K562 (cell line): ENCODE data around the gene KIF6. TPM values are rescaled to one million over a fixed set of nuclear protein-coding genes. Genes with fewer than 3 reads are reported as not detected.

Experiments used
- ATAC-seq: fragments of 200-7000 bp; cut with Tn5 transposase; 3 replicates; pipeline ENCODE4 v1.9.1; 2020; ENCODE audit warnings: moderate library complexity
- BruUV-seq: library from RNA; stranded (reverse); fragments of 400-500 nt; replicated peaks from 2 replicates; lab custom pipeline; 2021; lab: Mats Ljungman, UMichigan
- CTCF ChIA-PET: fragments of 300-600 bp; formaldehyde crosslinking; extraction: SDS; loops from one replicate; lab custom pipeline; 2021; ENCODE audit warnings: low intra/inter-chr PET ratio; lab: Yijun Ruan, JAX
- POLR2A ChIA-PET: fragments of 300-600, 350-650 bp; sonication (Branson Sonifier 250); formaldehyde crosslinking; extraction: SDS; loops from one replicate; lab custom pipeline; 2021; ENCODE audit warnings: antibody characterized with exemption, inconsistent platforms; lab: Yijun Ruan, JAX
- DNase-seq, 4 experiments: peaks; one replicate each; pipeline versions ENCODE4 v3.0.0 to v3.0.0-alpha.2; 2011 to 2018; ENCODE audit warnings: low spot score in 3 of 4, mixed read lengths in 3 of 4; ENCODE audit errors: extremely low read depth in 1 of 4
- FAIRE-seq: peaks from 2 replicates; lab custom pipeline; 2011; peaks lifted over from hg19 to GRCh38; lab: Jason Lieb, UNC
- H2AFZ ChIP-seq: 2 replicates; pipeline ENCODE4 v1.6.0; 2011; ENCODE audit warnings: low read depth, low read length, control low read depth, inconsistent platforms
- H3K27ac ChIP-seq: fragments of 200-600 bp; 3 replicates; pipeline ENCODE4 v1.8.0; 2011; ENCODE audit warnings: low read depth, mild to moderate bottlenecking, control low read depth, inconsistent platforms, low read length, moderate library complexity, mixed read lengths; ENCODE audit errors: extremely low read depth
- H3K27me3 ChIP-seq, 2 experiments: fragments of 300-600 bp in 1 of 2; 2 replicates in 1 of 2; 3 replicates in 1 of 2; pipeline versions ENCODE4 v1.6.0 to v1.8.0; 2011; ENCODE audit warnings: inconsistent platforms in 2 of 2, low read length in 2 of 2, mild to moderate bottlenecking in 1 of 2, mixed read lengths in 1 of 2, moderate library complexity in 1 of 2; ENCODE audit not compliant: control insufficient read depth in 2 of 2, insufficient read depth in 2 of 2
- H3K36me3 ChIP-seq: fragments of 300-600 bp; 3 replicates; pipeline ENCODE4 v1.8.0; 2011; ENCODE audit warnings: mild to moderate bottlenecking, low read length, inconsistent platforms; ENCODE audit not compliant: control insufficient read depth, insufficient read depth
- H3K4me1 ChIP-seq, 2 experiments: fragments of 200-600 bp in 1 of 2; replicated peaks in 1 of 2; 2 replicates in 1 of 2; 3 replicates in 1 of 2; pipeline versions ENCODE4 v1.5.1 to v1.8.0; 2011; ENCODE audit warnings: inconsistent platforms in 2 of 2, low read length in 2 of 2, mild to moderate bottlenecking in 1 of 2, mixed read lengths in 1 of 2, moderate library complexity in 1 of 2; ENCODE audit not compliant: control insufficient read depth in 2 of 2, insufficient read depth in 2 of 2
- H3K4me2 ChIP-seq: 2 replicates; pipeline ENCODE4 v1.6.1; 2011; ENCODE audit warnings: low read length, control low read depth, inconsistent platforms, mixed read lengths; ENCODE audit not compliant: insufficient read depth
- H3K4me3 ChIP-seq: fragments of 200-600 bp; sonication (generic), shearing (Covaris generic); 2 replicates; pipeline ENCODE4 v1.5.1; 2016; ENCODE audit warnings: control low read depth, inconsistent platforms
- H3K79me2 ChIP-seq: fragments of 200-600 bp; 3 replicates; pipeline ENCODE4 v1.8.0; 2011; ENCODE audit warnings: low read length, inconsistent platforms; ENCODE audit not compliant: control insufficient read depth, insufficient read depth
- H3K9ac ChIP-seq, 2 experiments: 2 replicates each; pipeline versions ENCODE4 v1.6.0 to v1.6.1; 2011; ENCODE audit warnings: low read depth in 2 of 2, low read length in 2 of 2, control low read depth in 1 of 2, inconsistent platforms in 1 of 2, mild to moderate bottlenecking in 1 of 2, mixed read lengths in 1 of 2; ENCODE audit not compliant: insufficient read depth in 1 of 2
- H3K9me1 ChIP-seq: one replicate; pipeline ENCODE4 v1.6.0; 2011; ENCODE audit warnings: inconsistent platforms, mild to moderate bottlenecking, low read length, moderate library complexity; ENCODE audit not compliant: control insufficient read depth, insufficient read depth
- H3K9me3 ChIP-seq: replicated peaks from 2 replicates; pipeline ENCODE4 v1.5.1; 2011; ENCODE audit warnings: low read depth, low read length, inconsistent platforms; ENCODE audit not compliant: control insufficient read depth, insufficient read depth
- H4K20me1 ChIP-seq: replicated peaks from 2 replicates; pipeline ENCODE4 v1.6.1; 2011; ENCODE audit warnings: low read length, inconsistent platforms, mixed read lengths; ENCODE audit not compliant: control insufficient read depth, insufficient read depth
- HNRNPUL1 ChIP-seq: fragments of 200-400 bp; formaldehyde crosslinking; IDR thresholded peaks from 2 replicates; pipeline ENCODE4 v1.6.1; 2017; ENCODE audit warnings: low read length
- KLF6 ChIP-seq: fragments of 250-450 bp; sonication (Bioruptor Pico); IDR thresholded peaks from 2 replicates; pipeline ENCODE4 v1.4.0; 2020; ENCODE audit warnings: mild to moderate bottlenecking, moderate library complexity, borderline replicate concordance
- L3MBTL2 ChIP-seq: fragments of 450-650 bp; IDR thresholded peaks from 2 replicates; pipeline ENCODE4 v1.6.1; 2016; ENCODE audit warnings: mild to moderate bottlenecking, moderate library complexity
- POLR2AphosphoS5 ChIP-seq: IDR thresholded peaks from 2 replicates; pipeline ENCODE4 v1.6.1; 2011; ENCODE audit warnings: mild to moderate bottlenecking, low read depth, low read length, moderate library complexity; ENCODE audit not compliant: control insufficient read depth, insufficient read depth
- WGBS: fragments of 100-300 bp; shearing (Covaris generic); methylation state at CpG from one replicate; pipeline ENCODE4 v1.1.6; 2016; ENCODE audit warnings: low coverage, mixed read lengths; ENCODE audit not compliant: insufficient coverage; ENCODE audit errors: missing lambda C conversion rate; 5-methylcytosine and 5-hydroxymethylcytosine counted together
- in situ Hi-C: fragments of 300-500 bp; cut with MboI; formaldehyde crosslinking; loops from 4 replicates; pipeline ENCODE4 v1.15.0; 2018; ENCODE audit warnings: inconsistent platforms, mixed read lengths
- intact Hi-C: fragments of 100-400 bp; cut with micrococcal nuclease; formaldehyde crosslinking; loops from 2 replicates; pipeline ENCODE4 v1.14.2; 2022
- polyA plus RNA-seq, 8 experiments: library from polyadenylated mRNA; depleted of rRNA in 4 of 8; stranded (reverse) in 5 of 8; unstranded in 3 of 8; fragments of >200 nt; fragmentation: Nextera tagmentation in 2 of 8; fragmentation: Illumina TruSeq in 1 of 8; extraction: Ambion mirVana in 2 of 8; extraction: Trizol in 1 of 8; gene quantifications; 2 replicates each; pipeline versions ENCODE4 v1.2.1 to v1.2.3, GENCODE V29; 2011 to 2014; ENCODE audit warnings: inconsistent platforms in 1 of 8, missing spikeins in 1 of 8
- total RNA-seq, 7 experiments: library from RNA; depleted of rRNA in 6 of 7; stranded (reverse); fragments of >200 nt in 6 of 7; fragmentation: Illumina TruSeq in 2 of 7; extraction: Trizol in 2 of 7; gene quantifications; 2 replicates each; pipeline versions ENCODE4 v1.2.1 to v1.2.3, GENCODE V29; 2011 to 2021; ENCODE audit warnings: low replicate concordance in 1 of 7
- TF ChIP-seq, protein P1 (sequence below): fragments of 250-450 bp; sonication (Bioruptor Pico); IDR thresholded peaks from 2 replicates; pipeline ENCODE4 v1.8.0; 2021; ENCODE audit warnings: mild to moderate bottlenecking, moderate library complexity

KIF6 gene
- total and polyA plus RNA-seq, 9 of the 15 experiments (the other 6 are each of a cell fraction or from before 2014, with no cell fraction given) = not detected

DNA sequence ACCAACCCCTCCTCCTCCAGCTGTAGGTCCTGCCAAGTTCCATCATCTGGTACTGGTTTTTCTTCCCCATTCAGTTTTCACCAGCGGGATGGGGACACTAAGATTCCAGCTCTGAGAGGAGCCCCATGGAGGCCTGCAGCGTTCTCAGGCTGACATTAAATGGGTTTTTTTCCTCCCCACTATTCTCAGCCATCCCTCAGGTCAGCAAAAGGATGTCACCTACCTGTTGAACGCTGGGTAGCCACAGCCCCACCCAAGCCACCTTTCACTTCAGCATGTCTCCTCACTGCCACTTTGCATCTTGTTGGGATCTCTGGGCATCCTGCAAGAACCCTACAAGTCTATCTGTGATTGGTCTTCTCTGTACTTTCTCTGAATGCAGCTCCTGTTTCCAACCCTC, 417.7 kb downstream of the KIF6 start:
- DNase-seq (no peak), FAIRE-seq (no peak)
- peaks cover 3% of the 10 kb centered on the region for H3K9me1 ChIP-seq
- CTCF ChIA-PET = interaction anchor here (0.6 to 4.2 kb wide), 2 partner anchors 142 to 147 kb away, joined by 3 to 52 read pairs; no protein-coding TSS in a partner anchor
- intact Hi-C loops = no loop called here
- WGBS = 0% methylated on average over 3 of the region's 3 CpGs
- H3K79me2 ChIP-seq = no peaks in the 10 kb centered on the region
- no peak overlapping the region for H3K27ac ChIP-seq
- H3K27me3 ChIP-seq = peaks cover 0 to 48% of the 10 kb centered on the region in 2 experiments; a peak in 3 of 5 replicates
- TF ChIP-seq KLF6 (no peak), POLR2AphosphoS5 (no peak), HNRNPUL1 (no peak), L3MBTL2 (no peak)
- TF ChIP-seq, protein P1, sequence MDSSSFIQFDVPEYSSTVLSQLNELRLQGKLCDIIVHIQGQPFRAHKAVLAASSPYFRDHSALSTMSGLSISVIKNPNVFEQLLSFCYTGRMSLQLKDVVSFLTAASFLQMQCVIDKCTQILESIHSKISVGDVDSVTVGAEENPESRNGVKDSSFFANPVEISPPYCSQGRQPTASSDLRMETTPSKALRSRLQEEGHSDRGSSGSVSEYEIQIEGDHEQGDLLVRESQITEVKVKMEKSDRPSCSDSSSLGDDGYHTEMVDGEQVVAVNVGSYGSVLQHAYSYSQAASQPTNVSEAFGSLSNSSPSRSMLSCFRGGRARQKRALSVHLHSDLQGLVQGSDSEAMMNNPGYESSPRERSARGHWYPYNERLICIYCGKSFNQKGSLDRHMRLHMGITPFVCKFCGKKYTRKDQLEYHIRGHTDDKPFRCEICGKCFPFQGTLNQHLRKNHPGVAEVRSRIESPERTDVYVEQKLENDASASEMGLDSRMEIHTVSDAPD (CRISPR knock-in tag) = no peak
- TF ChIP-seq, all 486 proteins: peak for 0
- peaks cover 17% of the 10 kb centered on the region for H4K20me1 ChIP-seq
- no TSS peak for BruUV-seq
- POLR2A ChIA-PET = interaction anchor here (1.1 kb wide), 1 partner anchor 11 kb away, joined by 3 read pairs; no protein-coding TSS in a partner anchor
- H3K4me3 ChIP-seq = no peak overlapping the region
- no peak overlapping the region for H3K9ac ChIP-seq
- H3K9me3 ChIP-seq = no peaks in the 10 kb centered on the region
- H3K4me1 ChIP-seq = peaks cover 0 to 9% of the 10 kb centered on the region in 2 experiments; a peak in 2 of 5 replicates
- no peak overlapping the region for H2AFZ ChIP-seq
- H3K36me3 ChIP-seq = no peaks in the 10 kb centered on the region
- no peak for ATAC-seq
- no peak overlapping the region for H3K4me2 ChIP-seq
- in situ Hi-C loops = loop anchor here (5.0 kb wide), 1 partner anchor 310 kb away; no protein-coding TSS in a partner anchor
